ENCODE data around the gene PEX3.
"Not testable (repeated sequence)": the region's sequence is repeated elsewhere in the genome, so short reads cannot be mapped to it uniquely, and the experiment has no call there.

- TF ChIP-seq CTCF (conservative IDR thresholded peaks at IDR 0.05; ENCODE audit: low read depth, low read length); POLR2A (IDR thresholded peaks at IDR 0.05; ENCODE audit: low read depth, low read length); RAD21 (IDR thresholded peaks at IDR 0.05; ENCODE audit: low read length); RCOR1 (IDR thresholded peaks at IDR 0.05; ENCODE audit: insufficient replicate concordance, low read length); MXI1 (IDR thresholded peaks at IDR 0.05; ENCODE audit: borderline replicate concordance, low read depth, low read length); RFX5 (IDR thresholded peaks at IDR 0.05; ENCODE audit: low read depth, low read length); MAZ (IDR thresholded peaks at IDR 0.05; ENCODE audit: borderline replicate concordance, low read depth, low read length); BHLHE40 (IDR thresholded peaks at IDR 0.05; ENCODE audit: low read depth, low read length); MAFK (IDR thresholded peaks at IDR 0.05; ENCODE audit: low read depth, low read length); SMC3 (IDR thresholded peaks at IDR 0.05; ENCODE audit: low read depth, low read length); USF2 (IDR thresholded peaks at IDR 0.05; ENCODE audit: low read depth, low read length); CEBPB (IDR thresholded peaks at IDR 0.05; ENCODE audit: low read depth, low read length): not testable (repeated sequence)
Observed at GRCh38 chr6:143447865-143448264, 2.7 kb upstream of the PEX3 start.
